ENCODE measurements around the gene TNFSF9. TPM values are rescaled to one million over a fixed set of nuclear protein-coding genes. Genes with fewer than 3 reads are reported as not detected.
"Not testable (repeated sequence)": the region's sequence is repeated elsewhere in the genome, so short reads cannot be mapped to it uniquely, and the experiment has no call there.

Gene TNFSF9
- total and polyA plus RNA-seq, 2 experiments from 2014 or later: 0.22 to 0.58 TPM

DNA sequence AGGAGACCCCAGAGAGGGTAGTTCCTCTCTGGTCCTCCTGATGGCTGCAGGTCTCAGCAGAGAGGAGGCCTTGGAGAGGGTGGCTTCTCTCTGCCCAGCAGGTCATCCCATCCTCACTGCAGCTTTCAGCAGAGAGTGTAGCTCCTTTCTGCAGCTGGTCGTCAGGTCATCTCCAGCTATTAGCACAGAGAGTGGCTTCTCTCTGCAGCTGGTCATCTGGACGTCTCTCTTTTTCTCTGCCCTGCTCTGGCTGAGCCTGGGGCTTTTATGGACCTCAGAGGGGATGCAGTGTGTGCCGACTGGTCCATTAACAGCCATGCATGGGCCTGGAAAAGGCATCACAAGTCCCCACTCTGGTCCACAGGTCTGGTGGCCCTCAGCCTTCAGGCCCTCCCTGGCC lies 20.3 kb downstream of the TNFSF9 start:
- WGBS, 2 experiments (ENCODE audit: low coverage in 1 of 2, low lambda C conversion rate in 2 of 2, missing lambda C conversion rate in 2 of 2): 74 to 76% methylated on average over 3 of the region's 3 CpGs
- H3K9ac ChIP-seq: no peak overlapping the region
- no peaks in the 10 kb centered on the region for H3F3A ChIP-seq (ENCODE audit: insufficient read depth)
- no peaks in the 10 kb centered on the region for H3K36me3 ChIP-seq (ENCODE audit: low read depth)
- DNase-seq: no peak
- no peak for TF ChIP-seq EZH2phosphoT487 (IDR thresholded peaks at IDR 0.05; ENCODE audit: insufficient read depth, low read depth)
- TF ChIP-seq EZH2 (IDR thresholded peaks at IDR 0.05; ENCODE audit: insufficient read depth, poor library complexity, severe bottlenecking): no peak
- no peaks in the 10 kb centered on the region; the same call in 1 of the 2 replicates for H3K4me1 ChIP-seq (ENCODE audit: insufficient read depth)
- no peak overlapping the region for H3K4me2 ChIP-seq (ENCODE audit: unreplicated experiment)
- in situ Hi-C loops (cut with MboI): no loop called here
- no peaks in the 10 kb centered on the region for H3K79me2 ChIP-seq (ENCODE audit: insufficient read depth)
- H3K9me3 ChIP-seq (ENCODE audit: low read depth): no peaks in the 10 kb centered on the region
- H3K4me3 ChIP-seq: no peak overlapping the region
- H3K27me3 ChIP-seq (replicated peaks; ENCODE audit: insufficient read depth): peaks cover 8% of the 10 kb centered on the region; the same call in 1 of the 2 replicates
- no peak overlapping the region for H2AFZ ChIP-seq
- no peaks in the 10 kb centered on the region for H3K9me2 ChIP-seq (ENCODE audit: insufficient read depth)
- no peaks in the 10 kb centered on the region for H4K20me1 ChIP-seq (ENCODE audit: insufficient read depth)
- H3K27ac ChIP-seq: no peak overlapping the region

DNA sequence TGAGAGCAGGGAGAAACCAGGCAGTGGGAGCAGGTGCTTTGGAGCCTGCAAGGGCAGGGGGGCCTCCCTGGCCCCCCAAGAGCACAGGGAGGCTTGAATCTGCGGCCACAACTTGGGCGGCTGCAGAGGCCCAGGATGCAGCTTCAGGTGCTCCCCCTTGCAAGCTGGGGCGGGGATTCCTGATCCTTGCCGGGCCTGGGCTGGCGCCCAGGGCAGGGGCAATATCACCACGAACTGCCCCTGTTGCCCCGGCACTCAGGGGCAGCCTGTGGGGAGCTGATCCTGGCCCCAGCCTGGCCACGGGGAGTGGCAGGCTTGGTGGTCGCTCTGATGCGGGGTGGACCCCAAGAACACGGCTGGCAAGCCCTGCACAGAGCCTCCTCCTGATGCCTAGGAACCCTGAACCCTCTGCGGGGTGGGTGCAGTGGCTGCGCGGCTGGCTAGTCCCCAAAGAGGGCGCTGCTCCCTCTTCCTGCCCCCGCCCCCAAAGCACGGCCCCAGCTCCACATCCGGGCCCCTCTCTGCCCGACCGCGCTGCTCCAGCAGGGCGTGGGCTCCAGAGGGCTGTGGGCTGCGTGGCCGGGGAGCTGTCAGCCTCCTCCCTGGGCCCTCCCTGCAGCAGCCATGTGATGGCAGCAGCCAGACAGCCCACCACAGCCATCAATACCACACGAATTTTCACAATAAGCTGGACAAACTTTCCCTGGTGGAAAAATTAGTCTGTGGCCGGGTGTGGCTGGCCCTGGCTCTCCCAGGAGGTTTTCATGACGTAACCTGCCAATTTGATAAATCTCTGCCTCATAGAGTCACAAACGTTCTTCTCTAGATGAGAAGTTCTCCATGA lies 21.0 kb downstream of the TNFSF9 start:
- Histone ChIP-seq H3K9me3 (ENCODE audit: low read depth) (no peaks in the 10 kb centered on the region), H4K20me1 (ENCODE audit: insufficient read depth) (no peaks in the 10 kb centered on the region), H3K27me3 (replicated peaks; ENCODE audit: insufficient read depth) (peaks cover 6% of the 10 kb centered on the region; the same call in 1 of the 2 replicates), H3K36me3 (ENCODE audit: low read depth) (no peaks in the 10 kb centered on the region), H3K4me3 (no peak overlapping the region), H3K9ac (no peak overlapping the region), H3K9me2 (ENCODE audit: insufficient read depth) (no peaks in the 10 kb centered on the region), H3K4me1 (ENCODE audit: insufficient read depth) (no peaks in the 10 kb centered on the region; the same call in 1 of the 2 replicates), H3K27ac (no peak overlapping the region), H3K79me2 (ENCODE audit: insufficient read depth) (no peaks in the 10 kb centered on the region), H2AFZ (peak overlapping the region; percentile 48; the same call in 1 of the 2 replicates), H3F3A (ENCODE audit: insufficient read depth) (no peaks in the 10 kb centered on the region), H3K4me2 (ENCODE audit: unreplicated experiment) (no peak overlapping the region)
- TF ChIP-seq EZH2phosphoT487 (IDR thresholded peaks at IDR 0.05; ENCODE audit: insufficient read depth, low read depth): no peak
- no peak for TF ChIP-seq EZH2 (IDR thresholded peaks at IDR 0.05; ENCODE audit: insufficient read depth, poor library complexity, severe bottlenecking)
- WGBS, 2 experiments (ENCODE audit: low coverage in 1 of 2, low lambda C conversion rate in 2 of 2, missing lambda C conversion rate in 2 of 2): 37 to 39% methylated on average over 22 to 27 of the region's 28 CpGs
- in situ Hi-C loops (cut with MboI): no loop called here
- peak; percentile 35 for DNase-seq

DNA sequence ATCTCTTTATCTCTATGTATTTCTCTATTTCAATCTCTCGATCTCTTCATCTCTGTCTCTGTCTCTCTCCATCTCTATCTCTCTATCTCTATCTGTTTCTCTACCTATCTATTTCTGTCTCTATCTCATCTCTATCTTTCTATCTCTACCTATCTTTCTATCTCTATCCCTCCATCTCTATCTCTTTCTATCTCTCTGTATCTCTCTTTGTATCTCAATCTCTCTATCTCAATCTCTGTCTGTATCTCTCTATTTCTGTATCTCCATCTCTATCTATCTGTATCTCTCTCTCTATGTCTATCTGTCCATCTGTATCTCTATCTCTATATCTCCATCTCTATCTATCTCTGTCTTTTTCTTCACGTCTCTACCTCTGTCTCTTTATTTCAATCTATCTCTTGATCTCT lies 25.2 kb downstream of the TNFSF9 start:
- no peak overlapping the region for H3K9ac ChIP-seq
- no peaks in the 10 kb centered on the region for H3F3A ChIP-seq (ENCODE audit: insufficient read depth)
- in situ Hi-C loops (cut with MboI): no loop called here
- no peaks in the 10 kb centered on the region; the same call in 1 of the 2 replicates for H3K4me1 ChIP-seq (ENCODE audit: insufficient read depth)
- no peaks in the 10 kb centered on the region for H3K36me3 ChIP-seq (ENCODE audit: low read depth)
- no peak overlapping the region for H2AFZ ChIP-seq
- DNase-seq: no peak
- no peaks in the 10 kb centered on the region for H3K79me2 ChIP-seq (ENCODE audit: insufficient read depth)
- WGBS, 2 experiments (ENCODE audit: low coverage in 1 of 2, low lambda C conversion rate in 2 of 2, missing lambda C conversion rate in 2 of 2): 55 to 72% methylated on average over 2 of the region's 2 CpGs
- H3K4me3 ChIP-seq: no peak overlapping the region
- H3K27me3 ChIP-seq (replicated peaks; ENCODE audit: insufficient read depth): peaks cover 4% of the 10 kb centered on the region; the same call in 1 of the 2 replicates
- no peak overlapping the region for H3K27ac ChIP-seq
- TF ChIP-seq EZH2 (IDR thresholded peaks at IDR 0.05; ENCODE audit: insufficient read depth, poor library complexity, severe bottlenecking) (no peak), EZH2phosphoT487 (IDR thresholded peaks at IDR 0.05; ENCODE audit: insufficient read depth, low read depth) (no peak)
- H3K4me2 ChIP-seq (ENCODE audit: unreplicated experiment): no peak overlapping the region
- no peaks in the 10 kb centered on the region for H3K9me3 ChIP-seq (ENCODE audit: low read depth)
- H4K20me1 ChIP-seq (ENCODE audit: insufficient read depth): no peaks in the 10 kb centered on the region
- H3K9me2 ChIP-seq (ENCODE audit: insufficient read depth): no peaks in the 10 kb centered on the region

DNA sequence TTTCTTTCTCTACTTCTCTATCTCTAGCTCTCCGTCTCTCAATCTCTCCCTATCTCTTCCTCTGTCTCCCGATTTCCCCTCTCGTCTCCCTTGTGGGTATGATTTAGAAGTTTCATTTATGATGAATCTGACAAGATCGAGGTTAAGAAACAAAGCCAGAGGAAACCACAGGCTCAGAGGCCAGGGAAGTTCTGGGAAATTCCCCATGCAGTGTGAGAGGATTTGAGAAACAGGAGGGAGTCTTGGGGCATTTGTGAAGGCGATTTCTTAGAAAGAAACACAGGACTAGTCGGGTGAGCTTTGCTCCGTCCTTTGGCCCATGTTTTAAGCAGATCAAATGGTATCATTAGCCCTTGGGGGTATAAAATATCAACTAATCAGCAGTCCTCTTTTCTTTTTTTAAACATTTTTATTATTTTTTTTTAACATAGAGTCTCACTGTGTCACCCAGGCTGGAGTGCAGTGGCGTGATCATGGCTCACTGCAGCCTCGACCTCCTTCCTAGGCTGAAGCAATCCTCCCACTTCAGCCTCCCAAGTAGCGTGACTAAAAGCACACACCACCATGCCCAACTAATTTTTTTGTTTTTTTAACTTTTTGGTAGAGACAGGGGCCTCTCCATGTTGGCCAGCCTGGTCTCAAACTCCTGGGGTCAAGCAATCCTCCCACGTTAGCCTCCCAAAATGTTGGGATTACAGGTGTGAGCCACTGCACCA lies 25.8 kb downstream of the TNFSF9 start:
- Histone ChIP-seq H3F3A (ENCODE audit: insufficient read depth) (no peaks in the 10 kb centered on the region), H3K36me3 (ENCODE audit: low read depth) (no peaks in the 10 kb centered on the region), H3K27ac (no peak overlapping the region), H3K4me2 (ENCODE audit: unreplicated experiment) (no peak overlapping the region), H3K4me3 (no peak overlapping the region), H2AFZ (no peak overlapping the region), H3K79me2 (ENCODE audit: insufficient read depth) (no peaks in the 10 kb centered on the region), H3K4me1 (ENCODE audit: insufficient read depth) (no peaks in the 10 kb centered on the region), H3K9me3 (ENCODE audit: low read depth) (no peaks in the 10 kb centered on the region), H4K20me1 (ENCODE audit: insufficient read depth) (no peaks in the 10 kb centered on the region), H3K9me2 (ENCODE audit: insufficient read depth) (no peaks in the 10 kb centered on the region), H3K9ac (no peak overlapping the region), H3K27me3 (replicated peaks; ENCODE audit: insufficient read depth) (peaks cover 10% of the 10 kb centered on the region)
- in situ Hi-C loops (cut with MboI): no loop called here
- 39 to 44% methylated on average over 11 of the region's 11 CpGs for WGBS, 2 experiments (ENCODE audit: low coverage in 1 of 2, low lambda C conversion rate in 2 of 2, missing lambda C conversion rate in 2 of 2)
- TF ChIP-seq EZH2 (IDR thresholded peaks at IDR 0.05; ENCODE audit: insufficient read depth, poor library complexity, severe bottlenecking) (no peak), EZH2phosphoT487 (IDR thresholded peaks at IDR 0.05; ENCODE audit: insufficient read depth, low read depth) (no peak)
- peak; percentile 40 for DNase-seq

DNA sequence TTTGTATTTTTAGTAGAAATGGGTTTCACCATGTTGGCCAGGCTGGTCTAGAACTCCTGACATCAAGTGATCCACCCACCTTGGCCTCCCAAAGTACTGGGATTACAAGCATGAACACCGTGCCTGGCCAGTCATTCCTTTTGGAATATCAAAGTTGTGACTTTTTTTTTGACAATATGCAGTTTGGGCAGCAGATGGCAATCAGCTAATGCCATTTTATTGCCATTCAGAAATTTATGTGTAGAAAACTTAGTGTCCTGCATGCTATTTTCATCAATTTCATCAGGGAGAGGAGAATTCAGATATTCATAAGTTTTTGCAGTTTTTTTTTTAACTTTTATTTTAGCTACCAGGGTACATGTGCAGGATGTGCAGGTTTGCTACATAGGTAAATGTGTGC lies 31.6 kb downstream of the TNFSF9 start:
- H2AFZ ChIP-seq; H3K4me3 ChIP-seq; H3K9me3 ChIP-seq (ENCODE audit: low read depth); H3F3A ChIP-seq (ENCODE audit: insufficient read depth); H3K36me3 ChIP-seq (ENCODE audit: low read depth); H3K4me1 ChIP-seq (ENCODE audit: insufficient read depth); H4K20me1 ChIP-seq (ENCODE audit: insufficient read depth); H3K79me2 ChIP-seq (ENCODE audit: insufficient read depth); H3K9me2 ChIP-seq (ENCODE audit: insufficient read depth); in situ Hi-C loops (cut with MboI); H3K9ac ChIP-seq; H3K27ac ChIP-seq; H3K4me2 ChIP-seq (ENCODE audit: unreplicated experiment): not testable (repeated sequence)
- DNase-seq: peak; percentile 8
- 0 to 9% methylated on average over 1 of the region's 1 CpG for WGBS, 2 experiments (ENCODE audit: low coverage in 1 of 2, low lambda C conversion rate in 2 of 2, missing lambda C conversion rate in 2 of 2)
- peaks cover 25% of the 10 kb centered on the region for H3K27me3 ChIP-seq (replicated peaks; ENCODE audit: insufficient read depth)

All from GM23248 (cell line).